HepG2 (cell line): ENCODE results near the gene MYPN. TPM values are rescaled to one million over a fixed set of nuclear protein-coding genes. Genes with fewer than 3 reads are reported as not detected.

Source experiments
- EEA1 ChIP-seq: sonication (generic); formaldehyde crosslinking; IDR thresholded peaks from 2 replicates; pipeline ENCODE4 v1.5.1; 2020; ENCODE audit warnings: mild to moderate bottlenecking, missing genetic modification reagents, borderline replicate concordance
- EED ChIP-seq: sonication (generic); formaldehyde crosslinking; IDR thresholded peaks from 2 replicates; pipeline ENCODE4 v1.5.0; 2020; ENCODE audit warnings: mild to moderate bottlenecking, missing genetic modification reagents
- ELF1 ChIP-seq: sonication (generic); formaldehyde crosslinking; IDR thresholded peaks from 2 replicates; pipeline ENCODE4 v1.4.0; 2020; ENCODE audit warnings: missing genetic modification reagents
- GTF2F1 ChIP-seq: fragments of 150-350 bp; IDR thresholded peaks from 2 replicates; pipeline ENCODE4 v1.6.1; 2014; ENCODE audit warnings: low read length
- KDM5B ChIP-seq: sonication (generic); formaldehyde crosslinking; IDR thresholded peaks from 2 replicates; pipeline ENCODE4 v1.4.0; 2020; ENCODE audit warnings: missing genetic modification reagents, mild to moderate bottlenecking, borderline replicate concordance
- MIER3 ChIP-seq: IDR thresholded peaks from 2 replicates; pipeline ENCODE4 v1.6.1; 2016; ENCODE audit warnings: missing compliant biosample characterization, borderline replicate concordance
- MTA3 ChIP-seq: sonication (generic); formaldehyde crosslinking; IDR thresholded peaks from 2 replicates; pipeline ENCODE4 v1.4.0; 2020; ENCODE audit warnings: missing genetic modification reagents
- NR2F2 ChIP-seq: IDR thresholded peaks from 2 replicates; pipeline ENCODE4 v1.6.1; 2012; ENCODE audit warnings: low read depth, inconsistent platforms, borderline replicate concordance
- PAXIP1 ChIP-seq: sonication (generic); formaldehyde crosslinking; conservative IDR thresholded peaks from 2 replicates; pipeline ENCODE4 v1.4.0; 2020; ENCODE audit warnings: mild to moderate bottlenecking, missing genetic modification reagents, moderate library complexity
- PHF8 ChIP-seq: sonication (generic); formaldehyde crosslinking; IDR thresholded peaks from 2 replicates; pipeline ENCODE4 v1.5.0; 2020; ENCODE audit warnings: missing genetic modification reagents
- SETDB1 ChIP-seq: sonication (generic); formaldehyde crosslinking; IDR thresholded peaks from 2 replicates; pipeline ENCODE4 v1.5.1; 2020; ENCODE audit warnings: missing genetic modification reagents, mild to moderate bottlenecking, borderline replicate concordance
- SOX6 ChIP-seq, 2 experiments: fragments of 450-650 bp in 1 of 2; sonication (generic) in 1 of 2; formaldehyde crosslinking in 1 of 2; IDR thresholded peaks; 2 replicates each; pipeline versions ENCODE4 v1.4.0 to v1.6.1; 2017 to 2020; ENCODE audit warnings: antibody characterized with exemption in 1 of 2, mild to moderate bottlenecking in 1 of 2, missing genetic modification reagents in 1 of 2
- TBX2 ChIP-seq: sonication (generic); formaldehyde crosslinking; IDR thresholded peaks from 2 replicates; pipeline ENCODE4 v1.5.0; 2020; ENCODE audit warnings: missing genetic modification reagents, mild to moderate bottlenecking, borderline replicate concordance
- ZFP36L1 ChIP-seq: sonication (generic); formaldehyde crosslinking; IDR thresholded peaks from 2 replicates; pipeline ENCODE4 v1.8.0; 2022; ENCODE audit warnings: mild to moderate bottlenecking, missing genetic modification reagents, moderate library complexity
- ZNF512B ChIP-seq: sonication (generic); formaldehyde crosslinking; IDR thresholded peaks from 2 replicates; pipeline ENCODE4 v1.5.1; 2020; ENCODE audit warnings: missing genetic modification reagents, mild to moderate bottlenecking, borderline replicate concordance
- ZNF777 ChIP-seq: sonication (generic); formaldehyde crosslinking; IDR thresholded peaks from 2 replicates; pipeline ENCODE4 v1.4.0; 2020; ENCODE audit warnings: missing genetic modification reagents
- ZNF792 ChIP-seq: IDR thresholded peaks from 2 replicates; pipeline ENCODE4 v1.6.1; 2016
- polyA plus RNA-seq, 8 experiments: library from polyadenylated mRNA; depleted of rRNA in 3 of 8; stranded (reverse) in 7 of 8; unstranded in 1 of 8; fragments of >200 nt; fragmentation: Illumina TruSeq in 4 of 8; extraction: Trizol in 4 of 8; gene quantifications; 2 replicates each; pipeline versions ENCODE4 v1.2.1 to v1.2.3, GENCODE V29; 2011 to 2016; ENCODE audit warnings: low read depth in 4 of 8, missing spikeins in 1 of 8, mixed read lengths in 1 of 8; ENCODE audit not compliant: insufficient read depth in 1 of 8
- total RNA-seq, 5 experiments: library from RNA; depleted of rRNA; stranded (reverse); fragments of >200 nt; fragmentation: Illumina TruSeq; extraction: Trizol; gene quantifications; 2 replicates each; pipeline ENCODE4 v1.2.3, GENCODE V29; 2016; ENCODE audit warnings: low read depth in 1 of 5
- TF ChIP-seq, protein P1 (sequence below): sonication (generic); formaldehyde crosslinking; IDR thresholded peaks from 2 replicates; pipeline ENCODE4 v1.5.1; 2020; ENCODE audit warnings: mild to moderate bottlenecking, missing genetic modification reagents, moderate library complexity
- TF ChIP-seq, protein P2 (sequence below): conservative IDR thresholded peaks from 2 replicates; pipeline ENCODE4 v1.6.1; 2018; ENCODE audit warnings: missing genetic modification reagents

Gene MYPN
- total and polyA plus RNA-seq, 2 of the 13 experiments (the other 11 are each of a cell fraction or from before 2014, with no cell fraction given): not detected

- TF ChIP-seq PHF8 (peak; percentile 92), NR2F2 (no peak), EED (CRISPR knock-in tag) (0 out of 2 replicates have a peak, but pooled peaks have one; percentile 62), KDM5B (CRISPR knock-in tag) (peak; percentile 83; the same call in 1 of the 2 replicates), MTA3 (CRISPR knock-in tag) (no peak), ZFP36L1 (CRISPR knock-in tag) (0 out of 2 replicates have a peak, but pooled peaks have one; percentile 60), TBX2 (CRISPR knock-in tag) (peak; percentile 19; the same call in 1 of the 2 replicates), EEA1 (peak; percentile 36; the same call in 1 of the 2 replicates), ELF1 (CRISPR knock-in tag) (peak; percentile 50; the same call in 1 of the 2 replicates), SETDB1 (no peak), PAXIP1 (CRISPR knock-in tag) (peak; percentile 37; the same call in 1 of the 2 replicates), ZNF777 (CRISPR knock-in tag) (peak; percentile 38; the same call in 1 of the 2 replicates), ZNF512B (CRISPR knock-in tag) (0 out of 2 replicates have a peak, but pooled peaks have one; percentile 20), GTF2F1 (0 out of 2 replicates have a peak, but pooled peaks have one; percentile 32), ZNF792 (CRISPR knock-in tag) (peak; percentile 74; the same call in 1 of the 2 replicates), SOX6 (IDR thresholded peaks at IDR 0.05) (no peak), SOX6 (CRISPR knock-in tag; IDR thresholded peaks at IDR 0.05) (0 out of 2 replicates have a peak, but pooled peaks have one; percentile 40), MIER3 (0 out of 2 replicates have a peak, but pooled peaks have one; percentile 36)
- TF ChIP-seq, protein P1, sequence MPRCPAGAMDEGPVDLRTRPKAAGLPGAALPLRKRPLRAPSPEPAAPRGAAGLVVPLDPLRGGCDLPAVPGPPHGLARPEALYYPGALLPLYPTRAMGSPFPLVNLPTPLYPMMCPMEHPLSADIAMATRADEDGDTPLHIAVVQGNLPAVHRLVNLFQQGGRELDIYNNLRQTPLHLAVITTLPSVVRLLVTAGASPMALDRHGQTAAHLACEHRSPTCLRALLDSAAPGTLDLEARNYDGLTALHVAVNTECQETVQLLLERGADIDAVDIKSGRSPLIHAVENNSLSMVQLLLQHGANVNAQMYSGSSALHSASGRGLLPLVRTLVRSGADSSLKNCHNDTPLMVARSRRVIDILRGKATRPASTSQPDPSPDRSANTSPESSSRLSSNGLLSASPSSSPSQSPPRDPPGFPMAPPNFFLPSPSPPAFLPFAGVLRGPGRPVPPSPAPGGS (CRISPR knock-in tag): peak; percentile 77; the same call in 1 of the 2 replicates
- TF ChIP-seq, protein P2, sequence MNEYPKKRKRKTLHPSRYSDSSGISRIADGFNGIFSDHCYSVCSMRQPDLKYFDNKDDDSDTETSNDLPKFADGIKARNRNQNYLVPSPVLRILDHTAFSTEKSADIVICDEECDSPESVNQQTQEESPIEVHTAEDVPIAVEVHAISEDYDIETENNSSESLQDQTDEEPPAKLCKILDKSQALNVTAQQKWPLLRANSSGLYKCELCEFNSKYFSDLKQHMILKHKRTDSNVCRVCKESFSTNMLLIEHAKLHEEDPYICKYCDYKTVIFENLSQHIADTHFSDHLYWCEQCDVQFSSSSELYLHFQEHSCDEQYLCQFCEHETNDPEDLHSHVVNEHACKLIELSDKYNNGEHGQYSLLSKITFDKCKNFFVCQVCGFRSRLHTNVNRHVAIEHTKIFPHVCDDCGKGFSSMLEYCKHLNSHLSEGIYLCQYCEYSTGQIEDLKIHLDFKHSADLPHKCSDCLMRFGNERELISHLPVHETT (CRISPR knock-in tag): 0 out of 2 replicates have a peak, but pooled peaks have one; percentile 62
Measured at GRCh38 chr10:68074775-68075549, 34.3 kb upstream of the MYPN start, which contains the start of gene HERC4 (continued).
